GM12878 (cell line): ENCODE data around the gene ABCC11. TPM values are rescaled to one million over a fixed set of nuclear protein-coding genes. Genes with fewer than 3 reads are reported as not detected.

ENCODE experiments used
- ATAC-seq: fragments of 200-7000 bp; cut with Tn5 transposase; 3 replicates; pipeline ENCODE4 v1.9.1; 2020; ENCODE audit warnings: mild to moderate bottlenecking, moderate library complexity
- BruUV-seq: library from RNA; stranded (reverse); fragments of 400-500 nt; replicated peaks from 2 replicates; lab custom pipeline; 2021; lab: Mats Ljungman, UMichigan
- CTCF ChIA-PET: fragments of 300-600 bp; sonication (Branson Sonifier 250); formaldehyde crosslinking; extraction: SDS; loops from one replicate; lab custom pipeline; 2021; ENCODE audit warnings: inconsistent platforms; lab: Yijun Ruan, JAX
- POLR2A ChIA-PET: fragments of 350-600 bp; formaldehyde crosslinking; extraction: SDS; loops from one replicate; lab custom pipeline; 2021; ENCODE audit warnings: inconsistent platforms; lab: Charles Lee
- RAD21 ChIA-PET: fragments of 300-600 bp; sonication (Branson Sonifier 250); formaldehyde crosslinking; loops from one replicate; lab custom pipeline; 2023; ENCODE audit warnings: antibody characterized with exemption; ENCODE audit not compliant: unreplicated experiment; lab: Charles Lee
- SMC1A ChIA-PET: fragments of 300-600 bp; sonication (Branson Sonifier 250); formaldehyde crosslinking; loops from one replicate; lab custom pipeline; 2023; ENCODE audit not compliant: unreplicated experiment, uncharacterized antibody; lab: Charles Lee
- DNase-seq: peaks from one replicate; pipeline ENCODE4 v3.0.0-alpha.2; 2011; ENCODE audit warnings: low read depth, low spot score
- FAIRE-seq: peaks from 3 replicates; lab custom pipeline; 2011; peaks lifted over from hg19 to GRCh38; lab: Jason Lieb, UNC
- H2AFZ ChIP-seq: 2 replicates; pipeline ENCODE4 v1.6.0; 2011; ENCODE audit warnings: low read depth, low read length, control low read depth; ENCODE audit not compliant: control insufficient read depth
- H3K27ac ChIP-seq: 2 replicates; pipeline ENCODE4 v1.5.1; 2011; ENCODE audit warnings: control low read depth; ENCODE audit not compliant: control insufficient read depth, insufficient read depth
- H3K27me3 ChIP-seq, 2 experiments: replicated peaks in 1 of 2; 2 replicates each; pipeline versions ENCODE4 v1.6.0 to v1.6.1; 2011; ENCODE audit warnings: low read length in 1 of 2; ENCODE audit not compliant: control insufficient read depth in 2 of 2, insufficient read depth in 2 of 2
- H3K36me3 ChIP-seq, 2 experiments: 2 replicates each; pipeline ENCODE4 v1.5.1; 2011; ENCODE audit warnings: low read length in 1 of 2; ENCODE audit not compliant: control insufficient read depth in 2 of 2, insufficient read depth in 2 of 2
- H3K4me1 ChIP-seq: 2 replicates; pipeline ENCODE4 v1.6.1; 2011; ENCODE audit warnings: mild to moderate bottlenecking, low read length, moderate library complexity, mixed read lengths; ENCODE audit not compliant: control insufficient read depth, insufficient read depth
- H3K4me2 ChIP-seq: 2 replicates; pipeline ENCODE4 v1.6.0; 2011; ENCODE audit warnings: control low read depth; ENCODE audit not compliant: control insufficient read depth, insufficient read depth
- H3K4me3 ChIP-seq: fragments of 200-600 bp; sonication (generic); 2 replicates; pipeline ENCODE4 v1.5.1; 2016
- H3K79me2 ChIP-seq: 2 replicates; pipeline ENCODE4 v1.6.0; 2011; ENCODE audit warnings: low read length; ENCODE audit not compliant: control insufficient read depth, insufficient read depth
- H3K9ac ChIP-seq: 2 replicates; pipeline ENCODE4 v1.8.0; 2011; ENCODE audit warnings: low read length, control low read depth, mixed read lengths; ENCODE audit not compliant: control insufficient read depth, insufficient read depth
- H3K9me3 ChIP-seq: replicated peaks from 3 replicates; pipeline ENCODE4 v1.5.1; 2011; ENCODE audit warnings: mild to moderate bottlenecking, low read length; ENCODE audit not compliant: control insufficient read depth, insufficient read depth
- H4K20me1 ChIP-seq: 2 replicates; pipeline ENCODE4 v1.6.0; 2011; ENCODE audit not compliant: control insufficient read depth, insufficient read depth
- CHD4 ChIP-seq: fragments of 200-600 bp; sonication (generic); IDR thresholded peaks from 2 replicates; pipeline ENCODE4 v1.6.1; 2016; ENCODE audit warnings: mild to moderate bottlenecking
- MEF2A ChIP-seq: IDR thresholded peaks from 2 replicates; pipeline ENCODE4 v1.6.1; 2011; ENCODE audit warnings: low read depth, mild to moderate bottlenecking, low read length, moderate library complexity; ENCODE audit not compliant: insufficient read depth
- MTA3 ChIP-seq: IDR thresholded peaks from 2 replicates; pipeline ENCODE4 v1.6.1; 2012; ENCODE audit warnings: low read length, inconsistent platforms, borderline replicate concordance
- RELA ChIP-seq: fragments of 450-650 bp; IDR thresholded peaks from 2 replicates; pipeline ENCODE4 v1.8.0; 2014; ENCODE audit warnings: borderline replicate concordance; ENCODE audit not compliant: partially characterized antibody
- REST ChIP-seq: IDR thresholded peaks from 2 replicates; pipeline ENCODE4 v1.6.1; 2012; ENCODE audit warnings: mild to moderate bottlenecking, low read depth, low read length
- STAT1 ChIP-seq: fragments of 450-650 bp; conservative IDR thresholded peaks from 2 replicates; pipeline ENCODE4 v1.6.1; 2014; ENCODE audit warnings: antibody characterized with exemption, mild to moderate bottlenecking
- USF2 ChIP-seq: IDR thresholded peaks from 2 replicates; pipeline ENCODE4 v1.6.1; 2011; ENCODE audit warnings: low read depth, low read length, improper control_type of control experiment, borderline replicate concordance
- ZBTB4 ChIP-seq: fragments of 450-650 bp; formaldehyde crosslinking; IDR thresholded peaks from 2 replicates; pipeline ENCODE4 v1.4.0; 2022; ENCODE audit warnings: mild to moderate bottlenecking, moderate library complexity
- WGBS: methylation state at CpG from one replicate; pipeline ENCODE4 v1.1.6; 2016; ENCODE audit warnings: low lambda C conversion rate; ENCODE audit not compliant: insufficient replicate concordance, insufficient coverage; ENCODE audit errors: missing lambda C conversion rate; 5-methylcytosine and 5-hydroxymethylcytosine counted together
- in situ Hi-C: fragments of 300-500 bp; cut with MboI; formaldehyde crosslinking; loops from 9 replicates; pipeline ENCODE4 v1.14.3; 2018; ENCODE audit warnings: mixed read lengths
- intact Hi-C: fragments of 100-400 bp; cut with micrococcal nuclease; formaldehyde crosslinking; loops from one replicate; pipeline ENCODE4 v1.14.2; 2022; ENCODE audit not compliant: unreplicated experiment
- polyA plus RNA-seq, 11 experiments: library from polyadenylated mRNA; depleted of rRNA in 4 of 11; unstranded in 6 of 11; stranded (reverse) in 5 of 11; fragments of >200 nt; fragmentation: Nextera tagmentation in 4 of 11; fragmentation: Illumina TruSeq in 1 of 11; extraction: Ambion mirVana in 4 of 11; extraction: Trizol in 1 of 11; gene quantifications; 1 replicate in 1 of 11; 2 replicates in 10 of 11; pipeline versions ENCODE4 v1.2.1 to v1.2.3, GENCODE V29; 2011 to 2016; ENCODE audit warnings: inconsistent platforms in 2 of 11, missing spikeins in 2 of 11, low read depth in 1 of 11
- total RNA-seq, 4 experiments: library from RNA; depleted of rRNA in 3 of 4; stranded (reverse); fragments of >200 nt in 3 of 4; fragmentation: Illumina TruSeq in 1 of 4; extraction: Trizol in 1 of 4; gene quantifications; 2 replicates each; pipeline versions ENCODE4 v1.2.1 to v1.2.3, GENCODE V29; 2013 to 2021
- TF ChIP-seq, protein P1 (sequence below): IDR thresholded peaks from 2 replicates; pipeline ENCODE4 v1.6.1; 2012; ENCODE audit warnings: low read depth, low read length, improper control_type of control experiment

The ABCC11 gene
- total and polyA plus RNA-seq, 10 of the 15 experiments (the other 5 are each of a cell fraction or from before 2014, with no cell fraction given): 0.04 to 0.20 (median 0.10) TPM; not detected in 6

- Histone ChIP-seq H2AFZ (no peak overlapping the region), H3K4me2 (no peak overlapping the region), H3K79me2 (no peaks in the 10 kb centered on the region), H3K36me3 (no peaks in the 10 kb centered on the region), H3K4me3 (no peak overlapping the region), H3K4me1 (no peaks in the 10 kb centered on the region), H3K9me3 (no peaks in the 10 kb centered on the region), H3K27me3 (peaks cover 0 to 1% of the 10 kb centered on the region in 2 experiments; a peak in 3 of 4 replicates), H3K27ac (no peak overlapping the region), H3K9ac (no peak overlapping the region), H4K20me1 (no peaks in the 10 kb centered on the region)
- CTCF ChIA-PET: no interaction called here
- ATAC-seq (no peak), DNase-seq (no peak), FAIRE-seq (no peak)
- intact Hi-C loops: no loop called here
- SMC1A ChIA-PET: interaction anchor here (0.8 kb wide), 1 partner anchor 23 kb away, joined by 4 read pairs; no protein-coding TSS in a partner anchor
- RAD21 ChIA-PET: interaction anchor here (0.5 to 0.6 kb wide), 2 partner anchors 420 to 1337 kb away, joined by 3 read pairs; no protein-coding TSS in a partner anchor
- in situ Hi-C loops: no loop called here
- POLR2A ChIA-PET: no interaction called here
- 26% methylated on average over 3 of the region's 3 CpGs for WGBS
- TF ChIP-seq RELA (no peak), MTA3 (no peak), USF2 (no peak), REST (no peak), MEF2A (no peak), ZBTB4 (CRISPR knock-in tag) (no peak), STAT1 (no peak), CHD4 (no peak)
- TF ChIP-seq, protein P1, sequence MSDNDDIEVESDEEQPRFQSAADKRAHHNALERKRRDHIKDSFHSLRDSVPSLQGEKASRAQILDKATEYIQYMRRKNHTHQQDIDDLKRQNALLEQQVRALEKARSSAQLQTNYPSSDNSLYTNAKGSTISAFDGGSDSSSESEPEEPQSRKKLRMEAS: no peak
- BruUV-seq: no TSS peak
These were observed 35.3 kb downstream of the ABCC11 start for GRCh38 chr16:48212033-48212432.
